ENCODE results near the gene CCNL1. TPM values are rescaled to one million over a fixed set of nuclear protein-coding genes. Genes with fewer than 3 reads are reported as not detected.
A peak's percentile ranks its signal among the peaks of the same experiment; 100 is the strongest.
"Not testable (repeated sequence)": the region's sequence is repeated elsewhere in the genome, so short reads cannot be mapped to it uniquely, and the experiment has no call there.

The CCNL1 gene
- total and polyA plus RNA-seq, 2 experiments from 2014 or later: 77.5 to 97.7 TPM

DNA sequence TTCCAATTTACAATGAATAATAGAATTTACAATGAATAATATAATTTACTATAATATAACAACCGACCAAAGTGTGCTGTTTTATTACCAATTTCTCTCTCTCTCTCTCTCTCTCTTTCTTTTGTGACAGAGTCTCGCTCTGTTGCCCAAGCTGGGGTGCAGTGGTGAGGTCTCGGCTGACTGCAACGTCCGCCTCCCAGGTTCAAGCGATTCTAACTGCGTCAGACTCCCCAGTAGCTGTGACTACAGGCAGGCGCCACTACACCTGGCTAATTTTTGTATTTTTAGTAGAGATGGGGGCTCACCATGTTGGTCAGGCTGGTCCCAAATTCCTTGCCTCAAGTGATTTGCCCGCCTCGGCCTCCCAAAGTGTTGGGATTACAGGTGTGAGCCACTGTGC is 17.0 kb upstream of the CCNL1 start:
- TF ChIP-seq EZH2 (IDR thresholded peaks at IDR 0.05; ENCODE audit: insufficient read depth, poor library complexity, severe bottlenecking) (no peak), EZH2phosphoT487 (IDR thresholded peaks at IDR 0.05; ENCODE audit: insufficient read depth, low read depth) (no peak)
- Histone ChIP-seq H3K4me1 (ENCODE audit: insufficient read depth) (peaks cover 14% of the 10 kb centered on the region), H3F3A (ENCODE audit: insufficient read depth) (peaks cover 21% of the 10 kb centered on the region), H3K9me2 (ENCODE audit: insufficient read depth) (no peaks in the 10 kb centered on the region), H2AFZ (no peak overlapping the region), H3K4me2 (ENCODE audit: unreplicated experiment) (peak overlapping the region; percentile 98), H3K27ac (no peak overlapping the region), H3K79me2 (ENCODE audit: insufficient read depth) (peaks cover 38% of the 10 kb centered on the region), H3K27me3 (replicated peaks; ENCODE audit: insufficient read depth) (no peaks in the 10 kb centered on the region), H3K9ac (no peak overlapping the region), H3K4me3 (no peak overlapping the region), H3K36me3 (ENCODE audit: low read depth) (no peaks in the 10 kb centered on the region), H4K20me1 (ENCODE audit: insufficient read depth) (no peaks in the 10 kb centered on the region), H3K9me3 (ENCODE audit: low read depth) (no peaks in the 10 kb centered on the region)
- WGBS, 2 experiments (ENCODE audit: low coverage in 1 of 2, low lambda C conversion rate in 2 of 2, missing lambda C conversion rate in 2 of 2): 95 to 96% methylated on average over 10 of the region's 10 CpGs
- DNase-seq: no peak
- in situ Hi-C loops (cut with MboI): no loop called here

DNA sequence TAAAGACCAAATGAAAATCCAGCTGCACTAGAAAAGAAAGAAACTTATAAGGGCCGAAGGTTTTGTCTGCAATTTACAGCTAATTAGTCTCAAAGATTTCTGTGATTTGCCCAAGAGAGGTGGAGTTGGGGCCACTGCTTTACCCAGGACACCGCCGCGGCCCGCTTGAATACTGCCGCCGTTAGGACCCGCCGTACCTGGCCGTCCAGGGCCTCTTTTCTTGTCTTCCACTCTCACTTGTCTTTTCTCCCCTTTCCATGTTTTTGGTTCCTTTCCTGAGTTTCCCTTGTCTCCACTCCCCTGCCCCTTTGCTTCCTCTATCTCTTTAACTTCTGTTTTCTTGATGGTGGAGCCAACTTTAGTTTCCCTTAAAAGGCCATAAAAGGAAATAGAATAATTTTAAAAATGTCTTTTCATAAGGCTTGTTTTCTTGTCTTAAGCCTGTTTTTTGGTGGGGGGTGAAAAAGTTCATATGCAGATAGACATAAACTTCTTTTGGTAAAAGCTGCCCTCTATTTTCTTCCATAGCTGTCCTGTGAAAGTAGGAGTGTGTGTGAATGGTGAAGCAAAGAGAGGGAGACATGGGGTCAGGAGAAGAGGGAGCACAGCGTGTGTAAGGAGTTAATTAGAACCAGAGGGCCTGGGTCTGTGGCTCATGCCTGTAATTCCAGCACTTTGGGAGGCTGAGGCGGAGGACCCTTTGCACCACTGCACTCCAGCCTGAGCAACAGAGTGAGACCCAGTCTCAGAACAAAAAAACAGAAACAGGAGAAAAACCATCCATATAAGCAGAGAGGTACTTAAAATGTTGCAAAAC is 16.0 kb upstream of the CCNL1 start:
- peaks cover 31% of the 10 kb centered on the region for H3K79me2 ChIP-seq (ENCODE audit: insufficient read depth)
- H3K27ac ChIP-seq: peak overlapping the region; percentile 98
- peak; percentile 58 for DNase-seq
- no peaks in the 10 kb centered on the region for H4K20me1 ChIP-seq (ENCODE audit: insufficient read depth)
- no peaks in the 10 kb centered on the region for H3K36me3 ChIP-seq (ENCODE audit: low read depth)
- H3F3A ChIP-seq (ENCODE audit: insufficient read depth): peaks cover 21% of the 10 kb centered on the region
- peak overlapping the region; percentile 98 for H3K4me2 ChIP-seq (ENCODE audit: unreplicated experiment)
- peaks cover 14% of the 10 kb centered on the region for H3K4me1 ChIP-seq (ENCODE audit: insufficient read depth)
- peak overlapping the region; percentile 94 for H3K4me3 ChIP-seq
- H3K9me2 ChIP-seq (ENCODE audit: insufficient read depth): no peaks in the 10 kb centered on the region
- TF ChIP-seq EZH2 (IDR thresholded peaks at IDR 0.05; ENCODE audit: insufficient read depth, poor library complexity, severe bottlenecking): no peak
- TF ChIP-seq EZH2phosphoT487 (IDR thresholded peaks at IDR 0.05; ENCODE audit: insufficient read depth, low read depth): no peak
- 2 to 4% methylated on average over 12 of the region's 12 CpGs for WGBS, 2 experiments (ENCODE audit: low coverage in 1 of 2, low lambda C conversion rate in 2 of 2, missing lambda C conversion rate in 2 of 2)
- in situ Hi-C loops (cut with MboI): no loop called here
- H3K9me3 ChIP-seq (ENCODE audit: low read depth): no peaks in the 10 kb centered on the region
- no peaks in the 10 kb centered on the region for H3K27me3 ChIP-seq (replicated peaks; ENCODE audit: insufficient read depth)
- H3K9ac ChIP-seq: peak overlapping the region; percentile 97
- peak overlapping the region; percentile 83 for H2AFZ ChIP-seq

DNA sequence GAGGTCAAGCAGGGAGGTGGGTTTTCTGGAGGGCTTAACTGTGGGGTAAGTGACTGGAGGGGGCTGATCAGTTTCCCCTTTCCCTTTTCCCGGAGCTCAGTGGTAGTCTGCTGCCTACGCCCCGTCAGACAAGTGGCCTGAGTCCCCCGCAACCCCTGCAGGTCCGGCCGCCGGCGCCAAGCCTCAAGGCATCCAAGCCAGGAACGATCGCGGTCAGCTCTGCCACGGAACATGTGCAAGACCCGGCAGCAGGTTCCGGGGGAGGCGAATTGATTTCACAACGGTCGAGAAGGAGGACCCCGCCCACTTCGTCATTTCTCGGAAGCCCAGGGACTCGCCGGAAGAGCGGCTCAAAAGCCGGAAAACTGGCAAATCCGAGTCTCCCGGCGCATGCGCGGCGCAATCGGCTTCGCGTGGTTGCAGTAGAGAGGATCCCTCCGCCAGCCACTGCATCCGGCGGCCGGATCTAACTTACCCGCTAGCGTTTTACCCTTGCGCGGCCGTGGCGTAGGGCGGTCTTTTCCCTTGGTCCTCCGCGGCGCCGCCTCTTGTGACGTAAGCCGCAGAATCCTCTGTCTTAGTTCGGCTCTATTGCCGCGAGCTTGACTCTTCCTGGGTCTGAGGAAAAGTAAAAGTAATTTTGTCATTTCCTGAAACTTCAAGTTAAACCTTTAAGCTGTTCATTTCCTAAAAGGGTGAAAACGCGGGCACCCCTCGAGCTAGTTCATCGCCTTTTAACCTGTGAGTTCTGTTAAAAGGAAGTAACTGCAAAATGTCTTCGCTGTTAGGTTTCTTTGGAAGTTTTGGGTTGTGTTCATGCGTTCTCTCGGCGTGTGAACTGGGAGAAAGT is 14.9 kb upstream of the CCNL1 start:
- peaks cover 14% of the 10 kb centered on the region for H3K4me1 ChIP-seq (ENCODE audit: insufficient read depth)
- H2AFZ ChIP-seq: peak overlapping the region; percentile 83
- H3K27ac ChIP-seq: peak overlapping the region; percentile 98
- peak overlapping the region; percentile 97 for H3K9ac ChIP-seq
- peaks cover 27% of the 10 kb centered on the region for H3K79me2 ChIP-seq (ENCODE audit: insufficient read depth)
- no peaks in the 10 kb centered on the region for H3K9me2 ChIP-seq (ENCODE audit: insufficient read depth)
- peak overlapping the region; percentile 98 for H3K4me2 ChIP-seq (ENCODE audit: unreplicated experiment)
- peak; percentile 100 for DNase-seq
- H3K9me3 ChIP-seq (ENCODE audit: low read depth): no peaks in the 10 kb centered on the region
- WGBS, 2 experiments (ENCODE audit: low coverage in 1 of 2, low lambda C conversion rate in 2 of 2, missing lambda C conversion rate in 2 of 2): 0 to 1% methylated on average over 61 of the region's 61 CpGs
- H3K36me3 ChIP-seq (ENCODE audit: low read depth): no peaks in the 10 kb centered on the region
- no peak for TF ChIP-seq EZH2phosphoT487 (IDR thresholded peaks at IDR 0.05; ENCODE audit: insufficient read depth, low read depth)
- TF ChIP-seq EZH2 (IDR thresholded peaks at IDR 0.05; ENCODE audit: insufficient read depth, poor library complexity, severe bottlenecking): no peak
- in situ Hi-C loops (cut with MboI): no loop called here
- peak overlapping the region; percentile 94 for H3K4me3 ChIP-seq
- no peaks in the 10 kb centered on the region for H4K20me1 ChIP-seq (ENCODE audit: insufficient read depth)
- no peaks in the 10 kb centered on the region for H3K27me3 ChIP-seq (replicated peaks; ENCODE audit: insufficient read depth)
- peaks cover 21% of the 10 kb centered on the region for H3F3A ChIP-seq (ENCODE audit: insufficient read depth)

DNA sequence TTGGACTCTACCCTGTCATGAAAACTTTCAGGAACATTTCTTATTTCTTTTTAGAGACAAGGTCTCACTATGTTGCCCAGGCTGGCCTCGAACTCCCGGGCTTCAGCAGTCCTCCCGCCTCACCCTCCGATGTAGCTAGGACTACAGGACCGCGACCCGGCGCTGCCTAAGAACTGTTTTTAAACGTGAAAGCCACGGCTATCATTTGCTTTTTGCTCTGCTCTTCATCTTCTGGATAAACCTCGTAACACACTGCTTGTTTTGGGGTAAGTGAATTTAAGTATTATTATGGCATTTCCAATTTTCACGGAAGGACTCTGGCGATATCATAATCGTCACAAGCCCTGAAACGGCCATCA is 14.3 kb upstream of the CCNL1 start:
- no peak for TF ChIP-seq EZH2 (IDR thresholded peaks at IDR 0.05; ENCODE audit: insufficient read depth, poor library complexity, severe bottlenecking)
- TF ChIP-seq EZH2phosphoT487 (IDR thresholded peaks at IDR 0.05; ENCODE audit: insufficient read depth, low read depth): no peak
- Histone ChIP-seq H2AFZ (peak overlapping the region; percentile 78), H3K9ac (peak overlapping the region; percentile 91)

DNA sequence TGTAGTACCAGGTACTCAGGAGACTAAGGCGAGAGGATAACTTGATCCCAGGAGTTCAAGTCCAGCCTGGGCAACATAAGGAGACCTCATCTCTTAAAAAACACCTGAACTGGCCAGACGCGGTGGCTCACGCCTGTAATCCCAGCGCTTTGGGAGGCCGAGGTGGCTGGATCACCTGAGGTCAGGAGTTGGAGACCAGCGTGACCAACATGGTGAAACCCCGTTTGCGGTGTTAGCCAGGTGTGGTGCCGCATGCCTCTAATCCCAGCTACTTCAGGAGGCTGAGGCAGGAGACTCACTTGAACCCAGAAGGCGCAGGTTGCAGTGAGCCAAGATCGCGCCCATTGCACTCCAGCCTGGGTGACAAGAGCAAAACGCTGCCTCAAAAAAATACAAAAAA is 13.4 kb upstream of the CCNL1 start:
- H3K4me2 ChIP-seq (ENCODE audit: unreplicated experiment); in situ Hi-C loops (cut with MboI); H3K36me3 ChIP-seq (ENCODE audit: low read depth); DNase-seq; H3K9me3 ChIP-seq (ENCODE audit: low read depth); H4K20me1 ChIP-seq (ENCODE audit: insufficient read depth); H3K9ac ChIP-seq; H3K9me2 ChIP-seq (ENCODE audit: insufficient read depth); H3K4me3 ChIP-seq; H3K27me3 ChIP-seq (replicated peaks; ENCODE audit: insufficient read depth): not testable (repeated sequence)
- H2AFZ ChIP-seq: peak overlapping the region; percentile 78; the same call in 1 of the 2 replicates
- H3F3A ChIP-seq (ENCODE audit: insufficient read depth): peaks cover 21% of the 10 kb centered on the region
- H3K4me1 ChIP-seq (ENCODE audit: insufficient read depth): peaks cover 14% of the 10 kb centered on the region
- peak overlapping the region; percentile 97 for H3K27ac ChIP-seq
- 90 to 93% methylated on average over 14 of the region's 14 CpGs for WGBS, 2 experiments (ENCODE audit: low coverage in 1 of 2, low lambda C conversion rate in 2 of 2, missing lambda C conversion rate in 2 of 2)
- peaks cover 27% of the 10 kb centered on the region for H3K79me2 ChIP-seq (ENCODE audit: insufficient read depth)

More for the DNA sequence above, 14.3 kb upstream of the CCNL1 start:
- peak; percentile 61 for DNase-seq
- H3K4me2 ChIP-seq (ENCODE audit: unreplicated experiment): peak overlapping the region; percentile 89
- H3K79me2 ChIP-seq (ENCODE audit: insufficient read depth): peaks cover 27% of the 10 kb centered on the region
- H3F3A ChIP-seq (ENCODE audit: insufficient read depth): peaks cover 21% of the 10 kb centered on the region
- peak overlapping the region; percentile 74 for H3K4me3 ChIP-seq
- H3K4me1 ChIP-seq (ENCODE audit: insufficient read depth): peaks cover 14% of the 10 kb centered on the region
- H4K20me1 ChIP-seq (ENCODE audit: insufficient read depth): no peaks in the 10 kb centered on the region
- no peaks in the 10 kb centered on the region for H3K27me3 ChIP-seq (replicated peaks; ENCODE audit: insufficient read depth)
- 2% methylated on average over 15 of the region's 15 CpGs for WGBS, 2 experiments (ENCODE audit: low coverage in 1 of 2, low lambda C conversion rate in 2 of 2, missing lambda C conversion rate in 2 of 2)
- H3K36me3 ChIP-seq (ENCODE audit: low read depth): no peaks in the 10 kb centered on the region
- no peaks in the 10 kb centered on the region for H3K9me3 ChIP-seq (ENCODE audit: low read depth)
- in situ Hi-C loops (cut with MboI): no loop called here
- H3K27ac ChIP-seq: peak overlapping the region; percentile 97
- H3K9me2 ChIP-seq (ENCODE audit: insufficient read depth): no peaks in the 10 kb centered on the region

All from GM23248 (cell line).